GM18517 (cell line): ENCODE results near the gene RBM48.
"Not testable (repeated sequence)": the region's sequence is repeated elsewhere in the genome, so short reads cannot be mapped to it uniquely, and the experiment has no call there.

ENCODE experiments used
- ATAC-seq: cut with Tn5 transposase; IDR thresholded peaks from one replicate; pipeline ENCODE4 v1.9.1; 2021; ENCODE audit warnings: mild to moderate bottlenecking, moderate library complexity; ENCODE audit not compliant: unreplicated experiment

RBM48 gene

DNA sequence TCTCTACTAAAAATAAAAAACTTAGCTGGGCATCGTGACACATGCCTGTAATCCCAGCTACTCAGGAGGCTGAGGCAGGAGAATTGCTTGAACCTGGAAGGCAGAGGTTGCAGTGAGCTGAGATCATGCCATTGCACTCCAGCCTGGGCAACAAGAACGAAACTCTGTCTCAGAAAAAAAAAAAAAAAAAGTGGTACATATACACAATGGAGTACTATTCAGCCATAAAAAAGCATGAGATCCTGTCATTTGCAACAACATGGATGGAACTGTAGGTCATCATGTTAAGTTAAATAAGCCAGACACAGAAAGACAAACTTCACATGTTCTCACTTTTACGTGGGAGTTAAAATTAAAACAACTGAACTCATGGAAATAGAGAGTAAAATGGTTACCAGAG is 14.9 kb downstream of the RBM48 start:
- not testable (repeated sequence) for ATAC-seq

DNA sequence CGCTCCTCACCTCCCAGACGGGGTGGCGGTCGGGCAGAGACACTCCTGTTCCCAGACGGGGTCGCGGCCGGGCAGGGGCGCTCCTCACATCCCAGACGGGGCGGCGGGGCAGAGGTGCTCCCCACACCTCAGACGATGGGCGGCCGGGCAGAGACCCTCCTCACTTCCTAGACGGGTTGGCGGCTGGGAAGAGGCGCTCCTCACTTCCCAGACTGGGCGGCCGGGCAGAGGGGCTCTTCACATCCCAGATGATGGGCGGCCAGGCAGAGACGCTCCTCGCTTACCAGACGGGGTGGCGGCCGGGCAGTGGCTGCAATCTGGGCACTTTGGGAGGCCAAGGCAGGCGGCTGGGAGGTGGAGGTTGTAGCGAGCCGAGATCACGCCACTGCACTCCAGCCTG is 16.5 kb downstream of the RBM48 start:
- not testable (repeated sequence) for ATAC-seq

DNA sequence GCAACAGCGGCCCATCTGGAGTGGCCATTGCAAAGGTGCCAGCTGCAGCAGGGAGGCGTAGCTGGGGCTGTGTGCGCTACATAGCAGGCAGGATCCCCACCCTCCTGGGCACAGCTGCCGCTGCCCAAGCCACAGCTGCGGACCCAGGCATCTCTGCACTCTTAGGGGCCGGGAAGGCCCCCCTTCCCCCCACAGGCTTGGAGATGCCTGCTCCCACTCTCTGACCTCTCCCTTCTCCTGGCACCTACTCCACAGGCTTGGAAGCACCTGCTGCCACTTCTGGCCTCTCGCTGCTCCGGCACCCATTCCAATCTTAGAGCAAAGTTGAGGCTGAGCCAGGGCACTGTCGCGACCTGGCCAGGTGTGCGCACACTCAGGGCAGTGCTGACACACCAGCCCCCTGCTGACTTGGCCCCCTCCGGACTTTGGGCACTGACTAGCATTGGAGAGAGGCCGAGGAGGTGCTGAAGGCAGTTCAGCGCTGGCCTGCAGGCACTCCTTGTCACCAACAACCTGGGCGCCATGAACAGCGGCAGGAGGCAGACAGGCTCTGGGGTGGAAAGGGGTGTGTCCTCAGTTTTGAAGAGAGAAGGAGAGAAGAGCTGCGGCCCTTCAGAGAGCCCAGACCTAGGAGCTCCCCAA is 18.4 kb downstream of the RBM48 start:
- no peak for ATAC-seq

DNA sequence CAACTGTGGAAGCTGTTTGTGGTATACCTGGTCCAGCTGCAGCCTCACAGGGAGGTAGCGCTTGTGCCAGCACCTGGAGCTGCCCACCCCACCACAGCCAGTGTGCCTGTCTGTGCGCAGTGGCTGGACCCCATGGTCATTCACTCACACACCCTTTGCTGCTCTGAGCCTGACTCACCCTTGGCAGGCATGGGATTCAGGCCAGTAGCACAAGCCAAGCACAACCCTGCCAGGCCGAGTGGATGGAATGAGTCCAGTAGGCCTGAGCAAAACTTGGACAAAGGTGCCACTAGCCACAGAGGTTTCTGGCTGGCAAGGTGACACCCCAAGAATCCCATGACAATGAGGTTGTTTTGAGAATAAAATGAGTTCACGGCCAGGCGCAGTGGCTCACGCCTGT is 19.0 kb downstream of the RBM48 start:
- ATAC-seq = no peak

DNA sequence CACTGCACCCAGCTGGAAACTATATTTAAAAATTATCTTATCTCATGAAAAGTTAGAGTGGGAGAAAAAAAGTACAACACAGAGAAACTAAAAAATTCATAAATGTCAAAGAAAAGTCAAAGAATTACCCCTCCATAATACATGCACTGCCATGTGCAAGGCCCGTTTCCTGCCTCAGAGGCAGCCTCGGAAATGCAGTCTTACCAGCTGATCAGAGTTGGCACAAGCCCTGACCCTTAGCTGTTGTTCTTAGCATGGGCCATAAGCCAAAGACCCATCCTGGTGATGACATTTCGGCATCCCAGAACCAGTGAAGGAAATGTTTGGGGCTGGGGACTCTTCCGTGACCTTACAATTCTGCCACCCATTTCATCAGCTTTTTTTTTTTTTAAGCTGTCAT is 21.6 kb downstream of the RBM48 start:
- ATAC-seq = no peak

DNA sequence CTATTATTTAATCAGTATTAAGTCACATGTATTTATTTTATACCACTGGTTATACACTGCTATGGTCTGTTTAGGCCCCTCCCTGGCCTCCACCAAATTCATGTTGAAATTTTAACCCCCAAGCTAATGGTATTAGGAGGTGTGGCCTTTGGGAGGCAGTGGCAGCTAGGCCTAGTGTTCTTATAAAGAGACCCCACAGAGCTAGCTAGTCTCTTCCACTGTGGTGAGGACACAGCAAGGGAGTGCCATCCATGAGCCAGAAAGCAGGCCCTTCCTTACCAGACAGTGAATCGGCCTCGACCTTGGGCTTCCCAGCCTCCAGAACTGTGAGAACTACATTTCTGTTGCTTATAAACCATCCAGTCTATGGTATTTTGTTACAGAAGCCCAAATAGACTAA is 28.7 kb downstream of the RBM48 start:
- no peak for ATAC-seq

DNA sequence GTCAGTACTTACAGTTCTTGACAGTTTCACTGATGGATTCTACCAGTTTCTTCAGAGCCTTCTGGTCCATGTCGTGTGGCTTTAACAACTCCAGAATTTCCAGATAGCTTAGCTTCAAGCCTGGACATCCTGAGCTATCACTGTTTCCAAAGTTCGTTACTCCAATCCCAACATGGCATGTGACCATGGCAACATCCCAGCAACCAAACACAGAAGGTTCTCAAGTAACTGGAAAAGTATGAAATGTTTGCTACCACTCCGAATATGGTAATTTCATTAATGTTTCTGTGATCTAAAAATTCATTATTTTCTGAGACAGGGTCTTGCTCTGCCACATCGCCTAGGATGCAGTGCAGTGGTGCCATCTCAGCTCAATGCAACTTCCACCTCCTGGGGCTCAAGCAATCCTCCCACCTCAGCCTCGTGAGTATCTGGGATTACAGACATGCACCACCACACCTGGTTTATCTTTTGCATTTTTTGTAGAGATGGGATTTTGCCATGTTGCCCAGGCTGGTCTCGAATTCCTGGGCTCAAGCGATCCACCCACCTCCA is 29.3 kb downstream of the RBM48 start:
- no peak for ATAC-seq

DNA sequence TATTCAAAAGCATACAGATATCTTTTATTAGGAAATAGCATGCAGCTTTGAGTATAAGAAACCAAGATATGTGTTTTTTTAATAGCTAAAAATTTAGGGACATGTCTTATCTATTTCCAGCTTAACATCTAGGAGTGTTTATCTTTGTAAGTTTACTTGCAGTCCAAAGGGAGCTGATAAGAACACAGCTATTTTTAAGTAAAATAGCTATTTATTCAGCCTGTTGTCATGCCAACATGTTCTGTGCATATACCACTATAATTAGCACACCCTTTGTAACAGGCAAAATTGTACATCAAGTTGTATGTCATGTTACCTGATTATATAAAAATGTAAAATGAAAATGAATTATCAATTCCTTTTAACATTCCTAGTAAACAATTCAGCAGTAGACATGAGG is 32.0 kb downstream of the RBM48 start:
- ATAC-seq = no peak

DNA sequence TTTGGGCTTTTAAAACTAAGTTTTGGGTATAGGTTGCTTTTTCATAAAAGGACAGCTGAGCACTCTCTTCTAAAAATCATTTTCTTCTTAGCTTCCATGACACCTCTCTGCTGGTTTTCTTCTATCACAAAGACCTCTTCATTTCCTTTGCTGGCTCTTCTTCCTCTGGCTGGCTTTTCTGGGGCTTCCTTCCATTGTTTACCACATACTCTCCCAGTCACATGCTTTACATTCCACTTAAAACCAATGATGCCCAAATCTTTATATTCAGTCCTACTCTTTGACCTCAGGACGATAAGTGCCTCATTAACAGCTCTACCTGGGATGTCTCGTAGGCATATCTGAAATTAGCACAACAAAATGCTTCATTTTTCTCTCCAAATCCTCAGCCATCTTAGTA is 34.8 kb downstream of the RBM48 start:
- ATAC-seq = no peak

DNA sequence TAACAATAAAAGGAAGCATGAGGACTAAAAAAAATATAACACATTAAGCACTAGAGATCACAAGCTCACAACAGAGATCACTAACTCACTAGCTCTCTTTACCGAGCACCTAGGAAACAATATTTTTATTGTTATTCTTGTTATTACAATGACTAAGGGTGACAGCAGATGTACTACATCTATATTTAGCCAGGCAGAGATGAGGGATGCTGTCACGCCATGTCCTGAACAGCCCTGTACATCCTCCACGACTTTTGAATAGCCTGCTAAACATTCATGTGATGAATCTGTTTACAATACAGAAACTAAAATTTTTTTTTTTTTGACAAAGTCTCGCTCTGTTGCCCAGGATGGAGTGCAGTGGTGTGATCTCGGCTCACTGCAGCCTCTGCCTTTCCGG is 38.9 kb downstream of the RBM48 start:
- ATAC-seq = no peak

DNA sequence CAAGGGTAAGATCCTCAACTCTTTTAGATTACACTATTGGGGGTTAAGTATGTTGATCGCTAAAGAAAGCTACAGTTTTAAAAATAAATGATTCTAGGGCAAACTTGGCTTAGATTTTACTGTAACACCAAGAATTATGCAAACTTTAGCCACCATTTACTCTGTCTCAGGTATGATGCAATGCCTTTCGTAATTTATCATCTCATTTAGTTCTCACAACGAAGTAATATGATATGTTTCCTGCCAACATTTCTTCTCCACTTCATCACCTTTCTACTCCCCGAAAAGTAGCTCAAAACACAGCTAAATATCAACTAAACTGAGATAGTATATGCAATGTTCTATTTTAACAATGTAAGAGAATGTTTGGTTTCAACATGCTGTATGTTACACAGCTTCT is 40.5 kb downstream of the RBM48 start:
- ATAC-seq = no peak

DNA sequence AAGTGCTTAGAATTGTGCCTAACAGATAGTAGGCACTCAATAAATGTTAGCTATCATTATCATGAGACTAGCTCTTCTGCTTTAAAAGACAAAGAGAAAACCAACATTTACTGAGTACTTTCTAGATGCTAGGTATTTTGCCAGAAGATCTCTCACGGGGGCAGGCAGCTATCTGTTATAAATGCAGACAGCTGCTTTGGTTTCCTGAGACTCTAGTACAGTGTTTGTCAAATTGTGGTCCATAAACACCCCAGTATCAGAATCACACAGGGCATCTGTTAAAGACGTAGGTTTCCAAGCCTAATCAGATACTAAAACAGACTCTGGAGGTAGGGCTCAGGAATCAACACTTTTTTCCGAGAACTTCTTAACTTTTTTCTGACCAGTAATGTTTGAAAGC is 47.7 kb downstream of the RBM48 start:
- no peak for ATAC-seq

DNA sequence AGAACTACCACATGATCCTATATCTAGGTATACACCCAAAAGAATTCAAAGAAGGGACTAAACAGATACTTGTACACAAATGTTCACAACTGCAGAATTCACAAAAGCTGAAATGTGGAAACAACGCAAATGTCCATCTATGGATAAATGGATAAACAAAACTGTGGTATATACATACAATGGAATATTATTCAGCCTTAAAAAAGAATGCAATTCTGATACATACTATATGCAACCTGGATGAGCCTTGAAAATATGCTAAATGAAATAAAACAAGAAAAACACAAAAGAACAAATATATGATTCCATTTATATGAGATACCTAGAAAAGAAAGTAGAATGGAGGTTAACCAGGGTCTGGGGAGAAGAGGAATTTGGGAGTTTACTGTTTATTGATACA is 54.4 kb downstream of the RBM48 start:
- no peak for ATAC-seq

DNA sequence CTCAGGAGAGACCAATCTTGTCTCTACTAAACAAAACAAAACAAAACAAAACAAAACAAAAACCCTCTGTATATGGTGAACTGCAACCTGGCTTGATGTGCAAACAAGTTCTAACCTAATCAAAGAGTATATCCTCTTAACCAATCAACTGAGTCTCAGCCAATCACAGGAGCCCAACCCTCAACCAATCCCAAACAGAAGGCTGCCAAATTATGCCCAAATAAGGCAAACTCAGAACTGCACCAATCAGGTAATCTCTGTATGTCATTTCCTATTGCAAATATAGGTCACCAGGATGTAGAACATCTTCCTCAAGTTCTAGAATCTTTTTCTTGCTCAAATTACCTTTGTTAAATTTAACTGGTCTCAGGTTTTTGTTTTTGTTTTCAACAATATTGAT is 56.4 kb downstream of the RBM48 start:
- no peak for ATAC-seq

DNA sequence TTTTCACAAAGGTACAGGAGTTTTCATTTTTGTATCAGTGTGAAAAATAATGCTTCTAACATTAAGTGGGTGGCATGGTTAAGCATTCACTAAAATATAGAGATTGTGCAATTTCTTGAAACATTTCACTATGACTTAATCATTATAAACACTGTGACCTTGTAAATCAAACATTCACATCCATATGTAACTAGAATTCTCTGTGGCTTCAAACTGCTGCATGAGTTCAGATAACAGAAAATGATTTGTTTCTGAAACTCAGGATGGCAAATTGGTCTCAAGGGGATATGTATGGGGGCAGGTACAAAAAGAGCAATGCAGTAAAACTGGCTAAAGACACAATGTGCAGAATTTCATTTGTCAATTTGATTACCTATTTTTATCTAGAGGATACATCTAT is 57.8 kb downstream of the RBM48 start:
- ATAC-seq = no peak

DNA sequence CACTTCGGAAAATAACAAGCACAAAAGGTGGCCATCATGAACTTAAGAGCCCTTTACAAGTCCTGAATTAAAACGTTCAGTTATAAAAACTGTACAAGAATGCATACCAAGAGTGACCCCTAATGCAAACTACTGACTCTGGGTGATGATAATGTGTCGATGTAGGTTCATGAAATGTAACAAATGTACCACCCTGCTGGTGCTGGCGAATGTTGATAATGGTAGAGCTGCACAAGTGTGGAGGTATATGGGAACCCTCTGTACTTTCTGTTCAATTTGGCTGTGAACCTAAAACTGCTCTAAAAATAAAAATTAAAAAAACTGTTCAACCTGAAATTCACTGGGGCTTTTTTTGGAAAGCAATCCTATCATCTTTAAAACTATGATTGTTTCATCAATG is 58.2 kb downstream of the RBM48 start:
- ATAC-seq = no peak
